Vagina (tissue), 2 donors: ENCODE results near the gene TM7SF3. TPM values are rescaled to one million over a fixed set of nuclear protein-coding genes. Genes with fewer than 3 reads are reported as not detected.

ENCODE experiments used
- DNase-seq, 2 donors: peaks; one replicate each; pipeline ENCODE4 v3.0.0-alpha.2; 2017; ENCODE audit errors: extremely low spot score in 2 of 2
- H3K27ac ChIP-seq: fragments of 200-600 bp; sonication (generic); one replicate; pipeline ENCODE4 v1.5.1; 2019
- H3K27me3 ChIP-seq: fragments of 200-600 bp; sonication (generic); one replicate; pipeline ENCODE4 v1.5.1; 2019
- H3K36me3 ChIP-seq, 2 donors: fragments of 200-600 bp; sonication (generic); one replicate each; pipeline ENCODE4 v1.5.1; 2017 to 2019
- H3K4me1 ChIP-seq: fragments of 200-600 bp; sonication (generic); one replicate; pipeline ENCODE4 v1.5.1; 2019
- H3K4me3 ChIP-seq, 2 donors: fragments of 200-600 bp; sonication (generic); 1 replicate in 1 of 2; 2 replicates in 1 of 2; pipeline ENCODE4 v1.5.1; 2016 to 2019
- H3K9me3 ChIP-seq: fragments of 200-600 bp; sonication (generic); one replicate; pipeline ENCODE4 v1.5.1; 2019
- POLR2A ChIP-seq, 2 donors: fragments of 450-650 bp; IDR thresholded peaks; one replicate each; pipeline ENCODE4 v1.6.1; 2017; ENCODE audit warnings: antibody characterized with exemption in 2 of 2, mild to moderate bottlenecking in 2 of 2, moderate library complexity in 2 of 2
- POLR2AphosphoS5 ChIP-seq, 2 donors: sonication (generic); formaldehyde crosslinking; IDR thresholded peaks; one replicate each; pipeline ENCODE4 v1.9.0; 2017; ENCODE audit warnings: antibody characterized with exemption in 2 of 2, mild to moderate bottlenecking in 2 of 2, low read depth in 1 of 2; ENCODE audit not compliant: insufficient read depth in 1 of 2
- intact Hi-C: fragments of 100-400 bp; cut with DNase I; formaldehyde crosslinking; loops from one replicate; pipeline ENCODE4 v1.15.1; 2023
- total RNA-seq: library from RNA; depleted of rRNA; stranded (reverse); fragments of >200 nt; gene quantifications from one replicate; pipeline ENCODE4 v1.2.3, GENCODE V29; 2016
- TF ChIP-seq, protein P1 (sequence below), 3 experiments: fragments of 450-650 bp in 2 of 3; fragments of 200-600 bp in 1 of 3; sonication (generic) in 1 of 3; IDR thresholded peaks; one replicate each; pipeline ENCODE4 v1.5.1; 2017 to 2019; ENCODE audit warnings: antibody characterized with exemption in 3 of 3, mild to moderate bottlenecking in 2 of 3, moderate library complexity in 2 of 3

Gene TM7SF3
- total RNA-seq, 1 donor from 2014 or later, result 65.3 TPM

DNA sequence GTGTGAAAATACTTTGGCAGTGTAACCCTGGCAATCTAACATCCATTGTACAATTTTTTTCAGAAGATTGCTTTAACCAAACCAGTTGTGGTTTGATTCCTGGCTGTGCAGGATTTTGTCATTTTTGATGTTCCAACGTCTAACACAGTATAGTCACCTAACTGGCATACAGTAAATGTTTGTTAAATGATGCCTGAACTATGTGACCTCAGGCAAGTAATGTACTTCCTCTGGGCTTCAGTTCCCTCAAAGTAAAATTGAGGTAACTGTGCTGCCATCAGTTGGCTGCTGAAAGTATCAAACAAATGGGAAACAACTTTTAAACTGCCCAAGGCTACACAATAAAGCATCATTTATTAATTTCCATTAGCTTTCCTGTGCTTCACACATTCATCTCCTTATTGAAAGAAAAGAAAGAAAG is 4.3 kb downstream of the TM7SF3 start:
- no peaks in the 10 kb centered on the region for H3K36me3 ChIP-seq
- no peaks in the 10 kb centered on the region for H3K27me3 ChIP-seq
- no peak for TF ChIP-seq POLR2A (IDR thresholded peaks at IDR 0.05)
- TF ChIP-seq, protein P1, sequence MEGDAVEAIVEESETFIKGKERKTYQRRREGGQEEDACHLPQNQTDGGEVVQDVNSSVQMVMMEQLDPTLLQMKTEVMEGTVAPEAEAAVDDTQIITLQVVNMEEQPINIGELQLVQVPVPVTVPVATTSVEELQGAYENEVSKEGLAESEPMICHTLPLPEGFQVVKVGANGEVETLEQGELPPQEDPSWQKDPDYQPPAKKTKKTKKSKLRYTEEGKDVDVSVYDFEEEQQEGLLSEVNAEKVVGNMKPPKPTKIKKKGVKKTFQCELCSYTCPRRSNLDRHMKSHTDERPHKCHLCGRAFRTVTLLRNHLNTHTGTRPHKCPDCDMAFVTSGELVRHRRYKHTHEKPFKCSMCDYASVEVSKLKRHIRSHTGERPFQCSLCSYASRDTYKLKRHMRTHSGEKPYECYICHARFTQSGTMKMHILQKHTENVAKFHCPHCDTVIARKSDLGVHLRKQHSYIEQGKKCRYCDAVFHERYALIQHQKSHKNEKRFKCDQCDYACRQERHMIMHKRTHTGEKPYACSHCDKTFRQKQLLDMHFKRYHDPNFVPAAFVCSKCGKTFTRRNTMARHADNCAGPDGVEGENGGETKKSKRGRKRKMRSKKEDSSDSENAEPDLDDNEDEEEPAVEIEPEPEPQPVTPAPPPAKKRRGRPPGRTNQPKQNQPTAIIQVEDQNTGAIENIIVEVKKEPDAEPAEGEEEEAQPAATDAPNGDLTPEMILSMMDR (IDR thresholded peaks at IDR 0.05), result no peak
- TF ChIP-seq POLR2AphosphoS5 (IDR thresholded peaks at IDR 0.05; ENCODE audit: insufficient read depth in 1 of 2, low read depth in 1 of 2), result no peak
- no peaks in the 10 kb centered on the region for H3K9me3 ChIP-seq
- H3K4me3 ChIP-seq, result no peak overlapping the region
- H3K4me1 ChIP-seq, result peaks cover 52% of the 10 kb centered on the region
- intact Hi-C loops, result loop anchor here (5.0 kb wide), 1 partner anchor 68 kb away; no protein-coding TSS in a partner anchor
- no peak for DNase-seq
- H3K27ac ChIP-seq, result no peak overlapping the region

DNA sequence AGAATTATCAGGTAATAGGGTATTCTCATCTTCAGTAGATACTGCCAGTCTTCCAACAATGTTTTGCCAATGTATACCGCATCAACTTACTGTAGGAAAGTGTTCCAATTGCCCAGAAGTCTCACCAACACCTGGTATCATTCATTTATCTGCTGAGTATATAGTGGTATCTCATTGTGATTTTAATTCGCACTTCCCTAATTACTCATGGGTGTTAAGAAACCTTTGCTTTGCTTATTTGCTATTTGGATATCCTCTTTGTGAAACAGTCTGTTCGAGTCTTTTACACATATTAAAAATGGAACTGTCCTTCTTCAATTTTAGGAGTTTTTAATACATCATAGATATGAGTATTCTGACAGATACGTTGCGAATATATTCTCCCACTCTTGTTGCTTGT is 6.1 kb downstream of the TM7SF3 start:
- no peak for TF ChIP-seq POLR2AphosphoS5 (IDR thresholded peaks at IDR 0.05; ENCODE audit: insufficient read depth in 1 of 2, low read depth in 1 of 2)
- H3K27ac ChIP-seq, result no peak overlapping the region
- peaks cover 40% of the 10 kb centered on the region for H3K4me1 ChIP-seq
- no peaks in the 10 kb centered on the region for H3K27me3 ChIP-seq
- no peak overlapping the region for H3K4me3 ChIP-seq
- no peak for DNase-seq
- intact Hi-C loops, result no loop called here
- H3K9me3 ChIP-seq, result no peaks in the 10 kb centered on the region
- H3K36me3 ChIP-seq, result no peaks in the 10 kb centered on the region

DNA sequence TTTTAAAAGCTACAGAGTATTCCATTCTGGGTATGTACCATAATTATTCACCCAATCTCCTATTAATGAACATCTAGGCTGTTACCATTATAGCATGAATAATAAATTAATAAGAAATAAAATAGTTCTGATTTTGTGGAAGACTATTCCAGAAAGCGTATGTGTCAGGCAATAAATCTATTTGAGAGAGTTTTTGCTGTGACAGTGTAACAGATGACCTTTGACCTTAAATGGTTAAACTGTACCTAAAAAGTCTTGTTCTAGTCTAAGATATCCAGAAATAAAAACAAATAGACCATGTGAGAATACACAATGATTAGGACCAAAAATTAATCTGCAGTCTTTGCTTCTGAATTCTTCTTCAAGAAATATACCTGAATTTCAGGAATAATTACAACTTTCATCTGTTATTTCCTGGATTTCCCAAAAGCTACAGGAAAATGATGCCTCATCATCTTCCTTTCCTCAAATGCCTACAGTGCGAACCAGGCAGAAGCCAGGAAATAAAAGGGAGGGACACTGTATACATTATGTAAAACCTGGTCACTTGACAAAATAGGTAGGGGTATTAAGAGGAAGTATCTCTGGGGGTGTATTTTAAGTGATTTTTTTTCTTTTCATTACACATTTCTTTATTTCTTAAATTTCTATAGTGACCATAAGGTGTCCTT is 7.3 kb downstream of the TM7SF3 start:
- intact Hi-C loops, result no loop called here
- Histone ChIP-seq H3K27ac (no peak overlapping the region), H3K4me1 (peaks cover 29% of the 10 kb centered on the region), H3K36me3 (no peaks in the 10 kb centered on the region), H3K9me3 (no peaks in the 10 kb centered on the region), H3K27me3 (no peaks in the 10 kb centered on the region), H3K4me3 (no peak overlapping the region)
- DNase-seq, result no peak
- no peak for TF ChIP-seq POLR2A (IDR thresholded peaks at IDR 0.05)

DNA sequence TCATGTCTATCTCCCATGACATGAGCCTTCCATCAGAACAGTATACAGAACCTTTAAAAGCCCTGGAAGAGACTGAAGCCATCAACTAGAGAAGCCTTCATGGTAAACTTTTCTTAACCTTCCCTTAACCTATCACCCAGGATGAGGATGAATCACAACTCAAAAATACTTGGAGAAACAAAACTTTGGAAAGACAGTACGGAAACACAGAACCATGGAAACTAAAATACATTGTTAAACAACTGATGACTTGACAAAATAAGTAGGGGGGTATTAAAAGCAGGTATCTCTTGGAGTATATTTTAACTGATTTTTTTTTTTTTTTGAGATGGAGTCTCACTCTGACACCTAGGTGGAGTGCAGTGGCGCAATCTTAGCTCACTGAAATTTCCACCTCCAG is 8.7 kb downstream of the TM7SF3 start:
- no peak for DNase-seq
- TF ChIP-seq POLR2A (IDR thresholded peaks at IDR 0.05) (no peak), POLR2AphosphoS5 (IDR thresholded peaks at IDR 0.05; ENCODE audit: insufficient read depth in 1 of 2, low read depth in 1 of 2) (no peak)
- TF ChIP-seq, protein P1 (IDR thresholded peaks at IDR 0.05), result no peak
- no peaks in the 10 kb centered on the region for H3K36me3 ChIP-seq
- H3K9me3 ChIP-seq, result no peaks in the 10 kb centered on the region
- H3K4me1 ChIP-seq, result peaks cover 15% of the 10 kb centered on the region
- intact Hi-C loops, result no loop called here
- H3K27me3 ChIP-seq, result no peaks in the 10 kb centered on the region
- H3K27ac ChIP-seq, result no peak overlapping the region
- H3K4me3 ChIP-seq, result no peak overlapping the region

DNA sequence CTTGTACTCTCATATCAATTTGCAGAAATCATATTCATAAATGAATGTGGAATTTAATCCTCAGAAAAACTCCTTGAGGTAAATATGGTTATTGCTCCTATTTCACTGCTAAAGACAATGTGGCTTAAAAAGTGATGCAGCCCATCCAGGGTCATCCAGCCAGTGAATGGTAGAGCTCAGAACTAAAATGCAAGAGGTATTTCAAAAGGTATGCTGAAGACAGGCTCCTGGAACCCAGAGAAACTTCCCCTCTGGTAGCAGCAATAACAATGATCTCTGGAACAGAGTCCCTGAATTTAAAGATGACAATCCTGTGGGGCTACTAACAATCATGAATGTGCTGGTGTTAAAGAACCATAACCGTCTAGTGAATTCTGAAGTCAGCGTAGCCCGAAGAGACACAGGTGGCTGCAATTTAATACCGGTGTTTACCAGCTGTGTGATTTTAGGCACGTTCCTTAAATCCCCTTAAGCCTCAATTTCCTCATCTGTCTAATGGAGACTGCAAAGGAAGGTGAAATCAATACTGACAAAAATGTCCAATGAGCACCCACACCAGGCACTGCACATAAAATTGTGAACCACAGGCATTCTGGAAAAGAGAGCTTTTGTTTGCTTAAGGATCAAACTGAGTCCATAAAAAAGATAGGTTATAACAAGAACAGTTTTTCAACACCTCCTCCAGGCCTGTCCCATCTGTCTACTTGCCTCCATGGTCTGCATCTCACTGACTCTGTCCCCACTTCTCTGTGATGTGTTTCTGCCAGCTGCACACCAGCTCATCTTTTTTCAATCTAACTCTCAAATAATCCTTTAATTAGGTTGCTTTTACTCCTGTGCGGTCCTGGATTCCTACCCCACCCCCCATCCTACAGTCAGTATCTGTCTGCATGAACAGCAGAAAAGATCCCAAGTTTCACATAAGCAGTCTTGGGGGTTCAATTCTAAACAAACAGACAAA is 10.5 kb downstream of the TM7SF3 start:
- no peak overlapping the region for H3K27ac ChIP-seq
- H3K9me3 ChIP-seq, result no peaks in the 10 kb centered on the region
- peaks cover 0 to 5% of the 10 kb centered on the region in 2 donors for H3K36me3 ChIP-seq
- no peak for DNase-seq
- H3K27me3 ChIP-seq, result no peaks in the 10 kb centered on the region
- peaks cover 2% of the 10 kb centered on the region for H3K4me1 ChIP-seq
- no peak overlapping the region for H3K4me3 ChIP-seq
- intact Hi-C loops, result no loop called here
- TF ChIP-seq, protein P1 (IDR thresholded peaks at IDR 0.05), result no peak
- no peak for TF ChIP-seq POLR2AphosphoS5 (IDR thresholded peaks at IDR 0.05; ENCODE audit: insufficient read depth in 1 of 2, low read depth in 1 of 2)
- no peak for TF ChIP-seq POLR2A (IDR thresholded peaks at IDR 0.05)
